HG03521 (cell line): ENCODE results near the gene PATZ1.
"Not testable (repeated sequence)": the region's sequence is repeated elsewhere in the genome, so short reads cannot be mapped to it uniquely, and the experiment has no call there.

ENCODE experiments used
- ATAC-seq: cut with Tn5 transposase; IDR thresholded peaks from one replicate; pipeline ENCODE4 v1.9.1; 2021; ENCODE audit warnings: mild to moderate bottlenecking, moderate library complexity; ENCODE audit not compliant: unreplicated experiment

Gene PATZ1

GRCh38 chr22:31314220-31314619 lies 31.9 kb downstream of the PATZ1 start:
- not testable (repeated sequence) for ATAC-seq

GRCh38 chr22:31313366-31314147 lies 32.6 kb downstream of the PATZ1 start:
- ATAC-seq = no peak

GRCh38 chr22:31308181-31308580 lies 38.0 kb downstream of the PATZ1 start:
- ATAC-seq = no peak

- no peak for ATAC-seq
These were observed 41.0 kb downstream of the PATZ1 start for GRCh38 chr22:31305194-31305593.

DNA sequence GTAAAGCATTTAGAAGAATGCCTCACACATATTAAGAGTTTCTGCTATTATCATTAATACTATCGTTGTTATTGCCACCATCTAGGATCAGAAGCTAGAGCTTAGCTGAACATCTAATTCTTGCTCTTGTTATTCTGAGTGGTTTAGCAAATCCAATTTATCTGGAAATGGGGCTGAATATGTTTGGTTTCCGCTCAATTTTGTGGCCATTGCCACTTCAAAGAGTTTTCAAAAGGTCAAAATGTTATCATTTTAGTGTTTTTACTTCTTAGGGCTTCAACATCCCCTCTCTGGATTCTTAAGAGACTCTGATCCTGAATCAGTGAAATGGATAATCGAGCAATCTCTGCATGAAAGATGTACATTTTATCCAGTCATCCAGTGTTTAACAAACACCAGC lies 43.6 kb downstream of the PATZ1 start:
- no peak for ATAC-seq

DNA sequence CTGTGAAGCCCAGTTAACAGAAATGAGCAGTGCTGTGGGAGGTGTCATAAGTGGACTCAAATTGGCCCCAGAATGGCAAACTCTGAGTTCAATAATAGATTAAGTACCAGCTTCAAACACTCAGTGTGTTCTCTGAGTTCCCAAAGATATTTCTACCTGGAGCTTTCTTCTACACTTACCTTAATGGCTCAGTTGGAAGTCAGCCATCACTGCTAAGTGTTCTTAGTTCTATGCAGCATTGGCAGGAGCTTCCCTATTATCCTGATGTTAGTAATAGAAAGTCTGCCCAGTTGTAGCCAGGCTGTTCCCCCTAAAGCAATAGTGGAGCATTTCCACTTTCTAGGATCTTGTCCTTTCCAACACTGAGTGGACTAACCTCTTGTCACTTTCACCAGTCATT lies 44.1 kb downstream of the PATZ1 start:
- no peak for ATAC-seq

DNA sequence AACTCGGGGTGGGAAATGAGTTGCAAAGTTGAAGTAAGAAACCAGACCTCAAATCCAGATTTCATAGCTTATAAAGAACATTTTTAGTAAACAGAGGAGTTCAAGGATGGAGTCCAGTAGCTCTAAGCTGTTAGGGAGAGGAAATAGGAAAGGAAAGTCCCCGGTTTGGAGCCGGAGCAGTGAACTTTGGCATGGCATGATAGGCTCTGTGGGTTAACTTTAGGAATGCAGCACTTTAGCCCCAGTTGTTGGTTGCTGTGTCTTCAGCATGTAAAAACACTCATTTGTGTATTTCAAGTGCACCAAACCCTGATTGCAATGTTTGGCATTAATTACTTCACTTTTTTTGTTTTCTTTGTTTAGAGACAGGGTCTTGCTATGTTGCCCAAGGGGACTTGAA lies 45.2 kb downstream of the PATZ1 start:
- no peak for ATAC-seq

DNA sequence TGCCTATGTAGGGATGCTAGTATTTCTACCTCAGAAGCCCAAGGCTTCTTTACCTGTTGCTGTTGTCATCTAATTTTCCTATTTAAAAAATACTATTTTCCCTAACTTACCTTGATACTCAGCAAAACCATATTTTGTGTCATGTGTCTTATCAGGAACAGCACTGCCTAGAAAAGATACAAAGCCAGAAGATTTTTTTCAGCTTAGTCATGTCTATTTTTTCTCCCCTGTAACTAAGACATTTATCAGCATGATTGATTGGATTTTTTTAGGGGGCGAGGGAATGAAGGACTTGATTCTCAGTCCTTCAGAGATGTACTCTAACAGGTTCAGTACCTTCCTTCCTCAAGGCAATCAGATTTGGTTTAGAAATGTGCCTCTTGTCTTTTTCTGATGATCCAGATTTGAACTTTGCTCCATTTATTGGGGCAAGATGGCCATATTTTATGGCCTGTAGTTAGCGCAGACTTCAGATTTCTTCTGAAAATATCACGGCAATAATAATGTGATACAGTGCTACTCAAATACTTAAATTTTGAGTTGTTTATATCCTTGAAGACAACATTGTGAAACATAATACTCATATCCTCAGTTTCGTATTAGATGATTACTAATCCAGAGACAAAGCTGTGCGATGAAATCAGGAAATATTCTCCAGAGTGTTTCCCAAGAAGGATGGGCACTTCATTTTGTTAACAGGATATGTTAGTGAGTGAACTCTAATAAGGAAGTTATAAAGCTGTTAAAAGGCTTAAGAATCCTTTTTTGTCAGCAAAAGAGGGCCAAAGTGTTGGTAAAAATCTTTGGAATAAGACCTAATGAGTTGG lies 50.1 kb downstream of the PATZ1 start:
- ATAC-seq = no peak

GRCh38 chr22:31295360-31295759 lies 50.8 kb downstream of the PATZ1 start:
- ATAC-seq = no peak

GRCh38 chr22:31292236-31292989 lies 53.7 kb downstream of the PATZ1 start, which contains the start of gene PIK3IP1:
Gene PIK3IP1 (minus strand): TSS chr22:31292488. CDS start chr22:31292344, 144 bp downstream.
- ATAC-seq = no peak

GRCh38 chr22:31291481-31292235 lies 54.5 kb downstream of the PATZ1 start:
- no peak for ATAC-seq

DNA sequence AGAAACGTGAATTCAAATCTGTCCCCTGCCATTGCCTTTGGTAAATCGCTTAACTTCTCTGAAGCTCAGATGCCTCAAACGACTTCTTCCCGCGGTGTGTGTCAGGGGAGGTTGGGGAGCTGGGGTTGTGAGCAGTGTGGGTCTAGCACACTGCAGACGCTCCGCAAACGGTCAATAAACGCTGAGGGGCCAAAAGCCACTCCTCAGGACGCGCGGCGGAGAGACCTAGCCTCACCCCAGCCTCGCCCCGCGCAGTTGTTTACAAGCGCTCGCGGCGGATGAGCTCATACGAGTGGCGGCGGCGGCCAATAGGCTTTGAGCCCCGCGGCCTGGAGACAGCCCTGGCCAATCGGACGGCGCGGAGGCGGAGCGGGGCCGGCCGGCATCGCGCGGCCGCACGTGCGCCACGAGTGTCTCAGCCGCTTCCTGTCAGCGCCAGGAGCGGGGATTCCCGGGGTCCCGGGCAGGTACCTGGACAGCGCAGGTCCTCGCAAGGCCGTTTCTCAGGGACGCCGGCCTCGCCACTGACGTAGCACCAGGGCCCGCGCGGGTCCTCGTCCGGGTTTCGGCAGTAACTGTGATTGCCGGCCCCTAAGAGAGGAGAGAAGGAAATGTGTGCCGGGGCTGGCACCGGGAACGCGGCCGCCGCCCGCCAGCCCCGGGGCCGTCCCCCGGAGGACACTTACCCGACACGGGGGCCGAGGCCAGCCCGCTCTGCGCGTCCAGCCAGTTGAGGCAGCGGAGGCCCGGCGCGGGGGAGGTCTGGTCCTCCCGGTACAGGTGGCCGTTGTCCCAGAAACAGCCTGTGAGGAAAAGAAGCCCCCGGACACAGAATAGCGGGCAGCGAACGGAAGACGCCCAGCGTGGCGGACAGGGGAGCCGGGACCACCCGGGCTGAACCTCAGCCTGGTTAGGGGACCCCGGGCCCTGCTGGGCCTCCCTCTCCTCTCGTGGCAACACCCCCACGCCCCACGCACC lies 55.4 kb downstream of the PATZ1 start:
- ATAC-seq = peak; percentile 94

DNA sequence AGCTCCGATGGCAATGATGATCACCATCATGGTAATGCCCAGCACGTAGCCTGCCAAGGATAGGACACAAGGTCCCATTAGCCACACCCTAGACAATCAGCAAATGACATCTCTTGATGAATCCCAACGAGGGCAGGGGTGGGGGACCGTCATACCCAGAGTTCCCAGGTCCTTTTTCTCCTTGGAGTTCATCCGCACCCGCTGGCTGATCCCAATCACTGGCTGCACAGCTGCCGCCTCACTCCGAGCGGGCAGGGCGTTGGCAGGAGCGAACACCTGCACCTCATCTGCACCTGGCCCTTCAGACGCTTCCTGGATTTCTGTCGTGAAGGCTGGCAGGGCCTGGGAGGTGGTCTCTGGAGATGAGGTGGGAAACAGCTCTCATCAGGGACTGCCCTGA lies 56.8 kb downstream of the PATZ1 start:
- no peak for ATAC-seq

- no peak for ATAC-seq
These were observed 57.5 kb downstream of the PATZ1 start for GRCh38 chr22:31288496-31289240.

GRCh38 chr22:31287818-31288495 lies 58.2 kb downstream of the PATZ1 start:
- ATAC-seq = no peak

DNA sequence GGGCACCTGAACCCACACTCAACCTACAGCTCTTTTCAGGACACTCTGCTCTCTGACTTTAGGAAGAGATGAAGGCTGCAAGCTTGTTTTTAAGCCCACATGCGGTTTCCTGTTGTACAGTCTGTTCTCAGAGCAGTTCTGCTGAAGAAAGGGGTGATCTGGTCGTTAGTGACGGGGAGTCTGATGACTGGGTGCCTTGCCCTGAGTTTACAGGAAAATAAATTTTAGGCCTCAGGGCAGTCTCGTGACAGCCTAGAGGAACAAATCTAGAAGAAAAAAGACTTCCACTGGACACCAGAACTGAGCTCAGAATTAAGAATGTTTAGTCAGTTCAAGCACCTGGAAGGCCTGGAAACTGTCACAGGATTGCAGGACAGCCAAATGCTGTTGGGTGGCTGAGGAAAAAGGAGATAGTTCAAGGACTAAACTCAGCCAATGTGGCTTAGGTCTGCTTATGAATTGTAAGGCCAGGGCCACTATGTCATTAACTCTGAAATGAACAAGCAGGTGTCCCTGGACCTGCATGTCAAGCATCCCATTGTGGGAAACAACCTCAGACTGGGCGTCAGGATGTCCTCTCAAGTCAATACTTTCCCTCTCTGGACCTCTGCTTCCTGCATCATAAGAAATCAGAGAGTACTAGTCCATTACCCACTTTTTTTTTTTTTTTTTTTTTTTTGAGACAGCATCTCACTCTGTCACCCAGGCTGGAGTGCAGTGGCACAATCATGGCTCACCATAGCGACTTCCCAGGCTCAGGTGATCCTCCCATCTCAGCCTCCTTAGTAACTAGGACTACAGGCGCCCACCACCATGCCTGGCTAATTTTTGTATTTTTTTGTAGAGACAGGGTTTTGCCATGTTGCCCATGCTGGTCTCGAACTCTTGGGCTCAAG lies 59.5 kb downstream of the PATZ1 start:
- ATAC-seq = no peak
